ENCODE results near the gene KIF1B. TPM values are rescaled to one million over a fixed set of nuclear protein-coding genes. Genes with fewer than 3 reads are reported as not detected.

The KIF1B gene
- total and polyA plus RNA-seq, 9 of the 15 experiments (the other 6 are each of a cell fraction or from before 2014, with no cell fraction given) = 2.8 to 19.8 (median 11.9) TPM

DNA sequence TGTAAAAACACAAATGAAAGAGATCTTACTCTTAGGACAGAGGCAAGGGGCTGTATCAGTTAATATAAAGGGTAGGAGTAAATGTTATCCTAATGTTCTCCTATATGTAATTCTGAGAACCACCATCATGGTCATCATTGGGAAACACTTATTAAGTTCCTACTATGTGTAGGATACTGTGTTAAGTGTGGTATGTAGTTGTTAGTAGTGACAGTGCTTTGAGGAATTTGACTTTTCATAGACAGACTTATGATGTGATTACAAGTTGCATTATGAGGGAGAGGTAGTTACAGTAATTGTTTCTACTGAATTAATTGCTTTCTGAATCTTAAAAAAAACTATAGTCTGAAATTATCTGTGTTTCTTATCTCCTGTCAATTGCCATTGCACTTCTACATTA is 136.7 kb downstream of the KIF1B start:
- no peaks in the 10 kb centered on the region for H3K4me1 ChIP-seq (replicated peaks in 1 of 2; ENCODE audit: control insufficient read depth in 2 of 2, insufficient read depth in 2 of 2, low read length in 2 of 2)
- no peak for FAIRE-seq

More for the DNA sequence above, 136.7 kb downstream of the KIF1B start:
- TF ChIP-seq CEBPB (tag; IDR thresholded peaks at IDR 0.05) (no peak), ZNF79 (CRISPR knock-in tag; IDR thresholded peaks at IDR 0.05; ENCODE audit: low read depth) (no peak), POLR2A (conservative IDR thresholded peaks at IDR 0.05) (no peak), PHB (CRISPR knock-in tag; IDR thresholded peaks at IDR 0.05) (no peak)
- TF ChIP-seq, protein P1, sequence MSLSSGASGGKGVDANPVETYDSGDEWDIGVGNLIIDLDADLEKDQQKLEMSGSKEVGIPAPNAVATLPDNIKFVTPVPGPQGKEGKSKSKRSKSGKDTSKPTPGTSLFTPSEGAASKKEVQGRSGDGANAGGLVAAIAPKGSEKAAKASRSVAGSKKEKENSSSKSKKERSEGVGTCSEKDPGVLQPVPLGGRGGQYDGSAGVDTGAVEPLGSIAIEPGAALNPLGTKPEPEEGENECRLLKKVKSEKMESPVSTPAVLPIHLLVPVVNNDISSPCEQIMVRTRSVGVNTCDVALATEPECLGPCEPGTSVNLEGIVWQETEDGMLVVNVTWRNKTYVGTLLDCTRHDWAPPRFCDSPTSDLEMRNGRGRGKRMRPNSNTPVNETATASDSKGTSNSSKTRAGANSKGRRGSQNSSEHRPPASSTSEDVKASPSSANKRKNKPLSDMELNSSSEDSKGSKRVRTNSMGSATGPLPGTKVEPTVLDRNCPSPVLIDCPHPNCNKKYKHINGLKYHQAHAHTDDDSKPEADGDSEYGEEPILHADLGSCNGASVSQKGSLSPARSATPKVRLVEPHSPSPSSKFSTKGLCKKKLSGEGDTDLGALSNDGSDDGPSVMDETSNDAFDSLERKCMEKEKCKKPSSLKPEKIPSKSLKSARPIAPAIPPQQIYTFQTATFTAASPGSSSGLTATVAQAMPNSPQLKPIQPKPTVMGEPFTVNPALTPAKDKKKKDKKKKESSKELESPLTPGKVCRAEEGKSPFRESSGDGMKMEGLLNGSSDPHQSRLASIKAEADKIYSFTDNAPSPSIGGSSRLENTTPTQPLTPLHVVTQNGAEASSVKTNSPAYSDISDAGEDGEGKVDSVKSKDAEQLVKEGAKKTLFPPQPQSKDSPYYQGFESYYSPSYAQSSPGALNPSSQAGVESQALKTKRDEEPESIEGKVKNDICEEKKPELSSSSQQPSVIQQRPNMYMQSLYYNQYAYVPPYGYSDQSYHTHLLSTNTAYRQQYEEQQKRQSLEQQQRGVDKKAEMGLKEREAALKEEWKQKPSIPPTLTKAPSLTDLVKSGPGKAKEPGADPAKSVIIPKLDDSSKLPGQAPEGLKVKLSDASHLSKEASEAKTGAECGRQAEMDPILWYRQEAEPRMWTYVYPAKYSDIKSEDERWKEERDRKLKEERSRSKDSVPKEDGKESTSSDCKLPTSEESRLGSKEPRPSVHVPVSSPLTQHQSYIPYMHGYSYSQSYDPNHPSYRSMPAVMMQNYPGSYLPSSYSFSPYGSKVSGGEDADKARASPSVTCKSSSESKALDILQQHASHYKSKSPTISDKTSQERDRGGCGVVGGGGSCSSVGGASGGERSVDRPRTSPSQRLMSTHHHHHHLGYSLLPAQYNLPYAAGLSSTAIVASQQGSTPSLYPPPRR (CRISPR knock-in tag; IDR thresholded peaks at IDR 0.05; ENCODE audit: borderline replicate concordance) = no peak
- TF ChIP-seq, protein P2, sequence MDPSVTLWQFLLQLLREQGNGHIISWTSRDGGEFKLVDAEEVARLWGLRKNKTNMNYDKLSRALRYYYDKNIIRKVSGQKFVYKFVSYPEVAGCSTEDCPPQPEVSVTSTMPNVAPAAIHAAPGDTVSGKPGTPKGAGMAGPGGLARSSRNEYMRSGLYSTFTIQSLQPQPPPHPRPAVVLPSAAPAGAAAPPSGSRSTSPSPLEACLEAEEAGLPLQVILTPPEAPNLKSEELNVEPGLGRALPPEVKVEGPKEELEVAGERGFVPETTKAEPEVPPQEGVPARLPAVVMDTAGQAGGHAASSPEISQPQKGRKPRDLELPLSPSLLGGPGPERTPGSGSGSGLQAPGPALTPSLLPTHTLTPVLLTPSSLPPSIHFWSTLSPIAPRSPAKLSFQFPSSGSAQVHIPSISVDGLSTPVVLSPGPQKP (CRISPR knock-in tag; IDR thresholded peaks at IDR 0.05) = no peak
- Histone ChIP-seq H2AFZ (ENCODE audit: low read depth, low read length) (no peak overlapping the region), H3K9ac (ENCODE audit: insufficient read depth in 1 of 2, low read depth in 2 of 2, low read length in 2 of 2) (no peak overlapping the region), H3K9me1 (ENCODE audit: control insufficient read depth, insufficient read depth, low read length) (no peaks in the 10 kb centered on the region), H3K27me3 (ENCODE audit: control insufficient read depth in 2 of 2, insufficient read depth in 2 of 2, low read length in 2 of 2) (no peaks in the 10 kb centered on the region), H3K27ac (ENCODE audit: extremely low read depth, low read depth, low read length) (no peak overlapping the region), H3K36me3 (ENCODE audit: control insufficient read depth, insufficient read depth, low read length) (0 out of 3 replicates have a peak, but pooled peaks cover 2% of the 10 kb centered on the region), H3K4me2 (ENCODE audit: insufficient read depth, low read length) (no peak overlapping the region), H3K4me3 (no peak overlapping the region), H3K79me2 (ENCODE audit: control insufficient read depth, insufficient read depth, low read length) (no peaks in the 10 kb centered on the region), H4K20me1 (replicated peaks; ENCODE audit: control insufficient read depth, insufficient read depth, low read length) (no peaks in the 10 kb centered on the region), H3K9me3 (replicated peaks; ENCODE audit: control insufficient read depth, insufficient read depth, low read depth, low read length) (no peaks in the 10 kb centered on the region)
- intact Hi-C loops (cut with micrococcal nuclease) (no loop called here), in situ Hi-C loops (cut with MboI) (no loop called here)
- CTCF ChIA-PET (ENCODE audit: low intra/inter-chr PET ratio) = no interaction called here
- BruUV-seq (replicated peaks) = no TSS peak
- POLR2A ChIA-PET = no interaction called here
- DNase-seq (ENCODE audit: extremely low read depth in 1 of 4, low spot score in 3 of 4) = no peak
- ATAC-seq = no peak
